GM20000 (cell line): ENCODE results near the gene ALDH1L2.

ENCODE experiments used
- DNase-seq: peaks from one replicate; pipeline ENCODE4 v3.0.0; 2012; ENCODE audit warnings: low spot score
- TF ChIP-seq, protein P1 (sequence below): IDR thresholded peaks from 2 replicates; pipeline ENCODE4 v1.5.1; 2012; ENCODE audit warnings: mild to moderate bottlenecking, control low read depth; ENCODE audit errors: extremely low read depth, missing control alignments

Gene ALDH1L2

DNA sequence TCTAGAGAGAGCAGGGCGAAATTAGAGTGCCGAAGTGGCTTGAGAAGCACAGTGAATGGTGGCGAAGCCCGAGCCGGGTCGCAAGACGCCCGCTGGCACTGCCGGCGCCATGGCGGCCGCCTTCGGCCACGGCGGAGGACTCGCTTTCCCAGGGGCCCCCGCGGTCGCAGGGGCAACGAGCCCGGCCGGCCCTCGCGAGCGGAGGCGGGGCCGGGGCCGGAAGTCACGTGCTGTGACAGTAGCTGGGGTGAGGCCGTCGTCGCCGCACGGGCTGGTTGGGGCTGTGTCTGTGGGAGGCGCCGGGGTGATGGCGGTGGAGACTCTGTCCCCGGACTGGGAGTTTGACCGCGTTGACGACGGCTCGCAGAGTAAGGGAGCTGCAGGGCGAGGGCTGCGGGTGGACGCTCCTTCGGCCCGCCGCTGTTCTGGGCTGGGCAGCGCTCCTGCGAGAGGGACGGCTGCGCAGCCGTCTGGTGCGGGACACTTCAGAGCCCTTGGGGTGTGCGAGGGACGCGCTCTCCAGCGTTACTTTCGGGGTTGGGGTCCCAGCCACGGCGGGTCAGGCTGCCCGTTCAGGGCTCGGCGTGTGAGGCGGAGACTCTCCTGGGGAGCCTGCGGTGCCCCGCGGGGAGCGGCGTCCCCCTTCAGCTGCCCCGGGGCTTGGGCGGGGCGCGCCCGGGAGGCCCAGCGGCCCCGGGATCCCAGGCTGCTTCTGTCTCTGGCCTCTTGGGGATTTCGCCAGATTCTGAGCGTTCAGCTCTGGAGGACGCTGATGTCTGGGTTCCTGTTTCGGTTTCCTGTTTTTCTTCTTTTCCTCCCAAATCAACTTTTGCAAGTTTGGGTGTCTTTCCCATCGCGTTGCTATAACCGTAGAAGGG is 23.5 kb upstream of the ALDH1L2 start, which contains the start of gene WASHC4:
TSS of gene WASHC4 (plus strand) at position 238 of the 878 bp plus-strand sequence. CDS start at position 308, 70 bp downstream.
- DNase-seq, result peak; percentile 99
- TF ChIP-seq, protein P1, sequence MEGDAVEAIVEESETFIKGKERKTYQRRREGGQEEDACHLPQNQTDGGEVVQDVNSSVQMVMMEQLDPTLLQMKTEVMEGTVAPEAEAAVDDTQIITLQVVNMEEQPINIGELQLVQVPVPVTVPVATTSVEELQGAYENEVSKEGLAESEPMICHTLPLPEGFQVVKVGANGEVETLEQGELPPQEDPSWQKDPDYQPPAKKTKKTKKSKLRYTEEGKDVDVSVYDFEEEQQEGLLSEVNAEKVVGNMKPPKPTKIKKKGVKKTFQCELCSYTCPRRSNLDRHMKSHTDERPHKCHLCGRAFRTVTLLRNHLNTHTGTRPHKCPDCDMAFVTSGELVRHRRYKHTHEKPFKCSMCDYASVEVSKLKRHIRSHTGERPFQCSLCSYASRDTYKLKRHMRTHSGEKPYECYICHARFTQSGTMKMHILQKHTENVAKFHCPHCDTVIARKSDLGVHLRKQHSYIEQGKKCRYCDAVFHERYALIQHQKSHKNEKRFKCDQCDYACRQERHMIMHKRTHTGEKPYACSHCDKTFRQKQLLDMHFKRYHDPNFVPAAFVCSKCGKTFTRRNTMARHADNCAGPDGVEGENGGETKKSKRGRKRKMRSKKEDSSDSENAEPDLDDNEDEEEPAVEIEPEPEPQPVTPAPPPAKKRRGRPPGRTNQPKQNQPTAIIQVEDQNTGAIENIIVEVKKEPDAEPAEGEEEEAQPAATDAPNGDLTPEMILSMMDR, result no peak

DNA sequence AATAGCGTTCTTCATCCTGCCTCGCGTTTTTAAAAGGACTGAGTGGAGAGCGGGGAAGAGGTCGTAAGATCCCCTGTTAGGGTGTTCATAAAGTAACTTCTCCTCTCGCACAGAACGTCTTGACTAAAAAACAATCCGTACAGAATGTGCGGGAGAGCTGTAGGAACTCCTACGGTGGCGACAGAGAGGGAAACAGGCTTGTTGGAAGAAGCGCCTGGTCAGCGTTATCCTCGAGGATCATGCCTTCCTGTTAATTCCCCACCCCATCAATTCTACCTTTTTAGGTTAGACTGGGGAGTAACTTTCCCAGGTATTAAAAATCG is 22.9 kb upstream of the ALDH1L2 start:
- no peak for DNase-seq
- TF ChIP-seq, protein P1, result no peak

DNA sequence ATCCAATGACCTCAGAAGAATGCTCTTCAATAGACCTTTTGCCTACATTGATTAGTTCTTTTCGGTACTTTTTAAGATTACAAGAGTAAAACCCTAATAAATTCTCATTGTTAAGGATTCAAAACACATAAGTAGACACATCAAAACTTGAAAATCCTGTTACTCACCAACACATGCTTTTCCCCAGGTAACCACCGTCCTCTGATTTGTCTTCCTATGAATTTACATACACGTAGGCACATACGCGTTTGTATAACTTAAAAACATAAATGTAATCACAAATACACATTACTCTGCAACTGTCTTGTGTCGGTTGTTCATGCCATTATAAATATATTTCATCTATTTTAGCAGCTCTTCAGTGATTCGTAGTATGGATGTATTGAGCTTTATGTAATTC is 22.4 kb upstream of the ALDH1L2 start:
- no peak for DNase-seq

DNA sequence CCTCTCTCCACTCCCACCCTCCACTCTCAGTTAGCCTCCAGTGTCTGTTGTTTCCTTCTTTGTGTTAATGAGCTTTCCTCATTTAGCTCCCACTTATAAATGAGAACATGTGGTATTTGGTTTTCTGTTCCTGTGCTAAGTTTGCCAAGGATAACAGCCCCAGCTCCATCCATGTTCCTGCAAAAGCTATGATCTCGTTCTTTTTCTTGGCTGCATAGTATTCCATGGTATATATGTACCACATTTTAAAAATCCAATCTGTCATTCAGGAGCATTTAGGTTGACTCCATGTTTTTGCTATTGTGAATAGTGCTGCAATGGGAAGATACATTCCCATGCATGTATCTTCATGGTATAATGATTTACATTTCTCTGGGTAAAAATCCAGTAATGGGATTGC is 20.5 kb upstream of the ALDH1L2 start:
- TF ChIP-seq, protein P1, result no peak

More for the DNA sequence above, 22.4 kb upstream of the ALDH1L2 start:
- TF ChIP-seq, protein P1, result no peak

DNA sequence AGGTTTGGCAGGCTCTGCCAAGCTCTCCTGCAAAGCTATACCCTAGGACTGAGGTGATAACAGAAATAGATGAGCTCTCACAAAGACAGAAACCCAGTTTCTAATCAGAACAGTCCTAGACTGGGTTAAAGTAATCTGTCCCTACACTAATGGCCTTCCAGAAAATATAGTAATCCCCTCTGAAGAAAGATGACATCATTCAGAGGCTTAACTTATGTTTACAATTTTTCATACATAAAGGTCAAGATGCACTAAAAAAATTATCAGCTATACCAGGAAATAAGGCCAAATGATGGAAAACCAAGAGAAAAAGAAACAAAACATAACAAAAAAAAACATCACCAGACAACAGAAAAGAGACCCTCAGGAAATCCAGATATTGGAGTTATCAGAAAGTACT is 18.4 kb upstream of the ALDH1L2 start:
- TF ChIP-seq, protein P1, result no peak
- DNase-seq, result no peak

More for the DNA sequence above, 20.5 kb upstream of the ALDH1L2 start:
- no peak for DNase-seq

DNA sequence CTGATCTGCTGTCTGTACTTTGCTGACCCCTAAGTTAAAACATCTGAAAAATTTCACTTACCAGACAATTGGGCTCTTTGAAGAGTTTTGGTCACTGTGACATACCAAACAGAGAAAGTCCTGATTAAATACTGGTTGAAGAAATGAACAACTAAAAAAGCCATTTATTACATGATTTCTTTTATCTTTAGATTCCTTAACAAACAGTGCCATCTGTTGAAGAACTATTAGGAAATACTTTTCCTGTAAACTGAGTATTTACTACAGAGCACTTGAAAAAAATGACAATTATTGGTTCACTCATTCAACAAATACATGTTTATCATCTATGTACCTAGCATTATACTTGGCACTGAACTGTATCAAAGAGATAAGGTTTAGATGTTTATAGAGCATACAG is 16.7 kb upstream of the ALDH1L2 start:
- TF ChIP-seq, protein P1, result no peak
- DNase-seq, result no peak

DNA sequence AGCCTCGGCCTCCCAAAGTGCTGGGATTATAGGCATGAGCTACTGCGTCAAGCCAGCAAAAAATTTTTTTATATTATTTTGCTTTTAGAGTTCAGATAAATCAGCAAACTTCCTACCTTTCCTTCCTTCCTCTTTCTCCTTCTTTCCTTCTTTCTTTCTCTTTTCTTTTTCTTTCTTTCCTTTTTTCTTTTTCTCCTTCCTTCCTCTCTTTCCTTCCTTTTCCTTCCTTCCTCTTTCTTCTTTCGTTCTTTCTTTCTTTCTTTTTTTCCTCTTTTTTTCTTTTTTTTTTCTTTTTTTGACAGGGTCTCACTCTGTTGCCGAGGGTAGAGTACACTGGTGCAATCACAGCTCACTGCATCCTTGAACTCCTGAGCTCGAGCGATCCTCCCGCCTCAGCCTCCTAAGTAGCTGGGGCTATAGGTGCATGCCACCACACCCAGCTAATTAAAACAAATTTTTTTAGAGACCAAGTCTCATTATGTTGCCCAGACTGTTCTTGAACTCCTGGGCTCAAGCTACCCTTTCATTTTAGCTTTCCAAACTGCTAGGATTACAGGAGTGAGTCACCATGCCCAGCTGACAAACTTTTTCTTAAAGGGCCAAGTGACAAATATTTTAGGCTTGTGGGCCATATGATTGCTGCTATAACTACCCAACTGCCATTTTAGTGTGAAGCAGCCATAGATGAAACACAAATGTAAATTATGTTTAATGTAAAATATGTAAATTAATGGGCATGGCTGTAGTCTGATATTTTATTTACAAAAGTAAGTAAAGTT is 16.1 kb upstream of the ALDH1L2 start:
- TF ChIP-seq, protein P1, result no peak
- no peak for DNase-seq
